ENCODE results near the gene PAPPA2. TPM values are rescaled to one million over a fixed set of nuclear protein-coding genes. Genes with fewer than 3 reads are reported as not detected.

PAPPA2 gene
- total and polyA plus RNA-seq, 9 donors = 0.45 to 5.1 (median 0.56) TPM

DNA sequence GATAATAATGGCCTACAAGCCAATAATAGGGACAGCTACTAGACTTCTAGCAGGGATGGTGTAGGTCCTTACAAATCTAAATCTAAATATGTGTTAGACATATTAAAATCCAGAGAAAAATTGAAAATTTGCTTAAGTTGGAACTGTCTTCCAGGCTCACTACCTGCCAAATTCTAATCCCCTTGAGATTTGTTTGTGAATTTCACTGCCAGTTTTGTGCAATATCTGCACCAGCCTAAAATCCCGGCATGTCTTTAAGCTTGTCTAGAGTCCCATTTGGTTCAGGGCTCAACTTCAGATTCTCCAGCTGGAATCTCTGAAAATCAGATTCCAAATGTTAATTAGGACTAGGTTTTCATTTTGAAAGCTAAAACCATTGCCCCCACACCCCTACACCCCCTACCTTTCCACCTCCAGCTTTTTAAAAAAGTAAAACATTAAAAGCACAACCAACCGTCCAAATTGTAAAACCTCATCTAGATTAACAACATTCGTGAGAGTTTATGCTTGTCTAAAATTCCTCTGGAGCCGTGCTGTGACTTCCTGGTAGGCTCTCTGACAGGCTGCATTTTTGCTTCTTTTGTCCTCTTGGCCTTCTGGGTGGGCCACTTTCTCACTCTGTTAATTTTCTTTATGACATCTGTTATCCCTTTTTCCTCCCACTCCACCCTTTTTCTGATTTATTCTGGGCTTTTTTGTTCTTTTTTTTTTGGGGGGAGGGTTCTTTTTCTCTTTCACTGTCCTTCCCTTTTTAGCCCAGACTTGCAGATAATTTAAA is 348.7 kb downstream of the PAPPA2 start:
- no peaks in the 10 kb centered on the region for H3K4me1 ChIP-seq (ENCODE audit: control insufficient read depth, insufficient read depth, low read length)
- WGBS (ENCODE audit: insufficient coverage) = 20% methylated on average over 2 of the region's 4 CpGs
- H3K4me3 ChIP-seq (ENCODE audit: low read length) = no peak overlapping the region
- DNase-seq = peak; percentile 53
- H3K27ac ChIP-seq (ENCODE audit: low read length) = peak overlapping the region; percentile 13
- H3K27me3 ChIP-seq (ENCODE audit: control insufficient read depth, insufficient read depth, low read length) = no peaks in the 10 kb centered on the region
- no peaks in the 10 kb centered on the region for H3K36me3 ChIP-seq (ENCODE audit: control insufficient read depth, insufficient read depth, low read length)
- H3K9me3 ChIP-seq (replicated peaks; ENCODE audit: control insufficient read depth, low read depth, low read length) = no peaks in the 10 kb centered on the region

DNA sequence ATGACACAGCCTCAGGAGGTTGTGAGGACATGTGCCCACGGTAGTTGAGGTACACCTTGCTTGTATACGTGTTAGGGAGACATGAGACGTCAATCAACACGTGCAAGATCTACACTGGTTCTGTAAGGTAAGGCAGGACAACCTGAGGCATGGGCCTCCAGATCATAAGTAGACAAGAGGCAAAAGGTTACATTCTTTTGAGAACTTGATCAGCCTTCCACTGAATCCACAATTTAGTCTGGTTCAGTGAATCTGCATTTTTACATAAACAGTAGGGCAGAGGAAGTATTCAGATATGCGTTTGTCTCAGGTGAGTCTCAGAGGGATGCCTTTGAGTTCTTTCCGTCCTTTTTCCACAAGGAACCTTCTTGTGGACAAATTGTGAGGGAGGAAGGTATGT is 352.6 kb downstream of the PAPPA2 start:
- Histone ChIP-seq H3K4me1 (ENCODE audit: control insufficient read depth, insufficient read depth, low read length) (peaks cover 11% of the 10 kb centered on the region), H3K27me3 (ENCODE audit: control insufficient read depth, insufficient read depth, low read length) (no peaks in the 10 kb centered on the region), H3K27ac (ENCODE audit: low read length) (no peak overlapping the region), H3K36me3 (ENCODE audit: control insufficient read depth, insufficient read depth, low read length) (no peaks in the 10 kb centered on the region), H3K4me3 (ENCODE audit: low read length) (no peak overlapping the region), H3K9me3 (replicated peaks; ENCODE audit: control insufficient read depth, low read depth, low read length) (no peaks in the 10 kb centered on the region)
- no peak for DNase-seq
- 89% methylated on average over 4 of the region's 6 CpGs for WGBS (ENCODE audit: insufficient coverage)

DNA sequence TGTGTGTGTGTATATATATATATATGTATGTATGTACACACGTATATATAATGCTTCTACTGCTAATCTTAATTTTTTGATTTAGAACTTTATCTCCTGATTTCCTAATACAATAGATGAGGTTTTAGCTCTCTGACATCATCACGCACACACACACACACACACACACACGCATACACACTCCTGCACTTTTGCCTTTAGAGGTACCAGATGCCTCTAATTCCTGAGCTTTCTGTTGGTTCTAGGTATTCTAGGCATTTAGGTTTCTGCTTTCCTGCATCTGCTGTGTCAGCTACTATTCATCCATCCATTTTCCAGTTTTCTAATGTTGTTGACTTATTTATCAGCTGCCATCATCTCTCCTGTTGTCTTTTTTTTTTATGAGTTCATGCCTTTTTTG is 353.3 kb downstream of the PAPPA2 start:
- no peak overlapping the region for H3K4me3 ChIP-seq (ENCODE audit: low read length)
- 71% methylated on average over 1 of the region's 3 CpGs for WGBS (ENCODE audit: insufficient coverage)
- no peaks in the 10 kb centered on the region for H3K27me3 ChIP-seq (ENCODE audit: control insufficient read depth, insufficient read depth, low read length)
- DNase-seq = no peak
- H3K36me3 ChIP-seq (ENCODE audit: control insufficient read depth, insufficient read depth, low read length) = no peaks in the 10 kb centered on the region
- peaks cover 11% of the 10 kb centered on the region for H3K4me1 ChIP-seq (ENCODE audit: control insufficient read depth, insufficient read depth, low read length)
- H3K27ac ChIP-seq (ENCODE audit: low read length) = no peak overlapping the region
- H3K9me3 ChIP-seq (replicated peaks; ENCODE audit: control insufficient read depth, low read depth, low read length) = no peaks in the 10 kb centered on the region

DNA sequence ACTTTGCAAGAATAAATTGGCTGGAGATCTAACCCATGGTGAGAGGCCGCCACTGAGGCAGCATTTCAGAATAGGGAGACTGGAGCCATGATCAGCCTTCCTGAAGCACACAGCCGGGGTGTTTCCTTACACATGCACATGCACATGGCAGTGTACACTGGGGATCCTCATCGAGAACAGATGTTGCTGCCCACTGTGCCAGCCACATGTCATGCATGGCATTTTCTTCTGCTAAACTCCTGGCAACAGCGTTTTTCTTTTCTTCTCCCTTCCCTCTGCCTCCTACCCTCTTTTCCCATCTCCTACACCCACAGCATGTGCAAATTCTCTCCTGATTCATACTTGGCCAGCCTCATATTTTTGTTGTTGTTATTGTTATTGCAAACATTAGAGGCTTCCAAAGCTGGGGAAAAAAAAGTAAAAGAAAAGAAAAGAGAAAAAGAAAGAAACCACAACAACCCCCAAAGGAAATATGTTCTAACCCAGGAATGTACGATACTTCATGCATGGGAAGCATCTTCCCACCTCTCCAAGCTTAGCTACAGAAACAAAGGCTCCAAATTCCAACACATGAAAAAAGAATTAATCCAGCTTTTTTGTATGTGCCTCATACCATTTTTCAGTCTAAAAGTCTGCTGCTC is 357.5 kb downstream of the PAPPA2 start:
- Histone ChIP-seq H3K4me1 (ENCODE audit: control insufficient read depth, insufficient read depth, low read length) (peaks cover 11% of the 10 kb centered on the region), H3K27ac (ENCODE audit: low read length) (peak overlapping the region; percentile 61), H3K4me3 (ENCODE audit: low read length) (no peak overlapping the region), H3K27me3 (ENCODE audit: control insufficient read depth, insufficient read depth, low read length) (no peaks in the 10 kb centered on the region), H3K36me3 (ENCODE audit: control insufficient read depth, insufficient read depth, low read length) (no peaks in the 10 kb centered on the region), H3K9me3 (replicated peaks; ENCODE audit: control insufficient read depth, low read depth, low read length) (no peaks in the 10 kb centered on the region)
- WGBS (ENCODE audit: insufficient coverage) = 42% methylated on average over 4 of the region's 5 CpGs
- peak; percentile 79 for DNase-seq

DNA sequence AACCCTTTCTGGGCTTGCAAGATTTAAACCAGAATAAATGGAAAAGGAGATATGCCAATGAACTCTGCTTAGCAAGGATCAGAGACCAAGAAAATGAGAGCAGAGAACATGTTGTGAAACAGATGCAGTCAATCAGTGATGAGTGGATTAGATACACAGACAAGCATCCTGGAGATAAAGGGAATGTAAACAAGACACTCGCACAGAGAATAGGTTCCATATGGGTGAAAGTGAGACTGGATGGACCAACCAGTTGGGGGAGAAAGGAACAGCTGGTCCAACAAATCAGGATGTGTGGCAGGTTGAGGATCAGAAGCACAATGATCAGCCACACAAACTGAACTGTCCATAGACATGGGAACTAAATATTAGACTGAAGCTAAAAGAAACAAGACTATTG is 363.3 kb downstream of the PAPPA2 start:
- Histone ChIP-seq H3K9me3 (replicated peaks; ENCODE audit: control insufficient read depth, low read depth, low read length) (no peaks in the 10 kb centered on the region), H3K27ac (ENCODE audit: low read length) (no peak overlapping the region), H3K4me1 (ENCODE audit: control insufficient read depth, insufficient read depth, low read length) (no peaks in the 10 kb centered on the region), H3K36me3 (ENCODE audit: control insufficient read depth, insufficient read depth, low read length) (no peaks in the 10 kb centered on the region), H3K4me3 (ENCODE audit: low read length) (no peak overlapping the region), H3K27me3 (ENCODE audit: control insufficient read depth, insufficient read depth, low read length) (no peaks in the 10 kb centered on the region)
- 0% methylated on average over 1 of the region's 1 CpG for WGBS (ENCODE audit: insufficient coverage)
- DNase-seq = no peak

DNA sequence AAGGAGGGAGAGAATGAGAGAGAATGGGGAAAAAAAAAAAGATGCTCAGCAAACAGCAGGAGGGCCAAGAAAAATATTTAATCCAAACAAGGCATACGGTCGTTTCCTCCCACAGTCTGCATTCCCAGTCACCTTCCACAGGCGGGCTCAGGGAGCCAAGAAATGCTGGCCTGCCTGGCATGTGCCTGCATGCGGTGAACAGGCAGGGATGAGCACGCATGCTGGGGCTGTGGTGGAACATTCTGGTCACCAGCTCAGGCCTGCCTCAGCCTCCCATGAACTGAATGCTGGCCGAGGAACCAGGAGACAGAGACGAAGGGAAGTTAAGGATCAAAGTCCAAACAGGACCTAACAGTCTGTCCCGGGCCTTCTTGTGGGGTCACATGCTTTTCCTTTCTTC is 366.3 kb downstream of the PAPPA2 start:
- Histone ChIP-seq H3K36me3 (ENCODE audit: control insufficient read depth, insufficient read depth, low read length) (no peaks in the 10 kb centered on the region), H3K27ac (ENCODE audit: low read length) (no peak overlapping the region), H3K27me3 (ENCODE audit: control insufficient read depth, insufficient read depth, low read length) (no peaks in the 10 kb centered on the region), H3K4me3 (ENCODE audit: low read length) (no peak overlapping the region), H3K9me3 (replicated peaks; ENCODE audit: control insufficient read depth, low read depth, low read length) (no peaks in the 10 kb centered on the region), H3K4me1 (ENCODE audit: control insufficient read depth, insufficient read depth, low read length) (no peaks in the 10 kb centered on the region)
- no peak for DNase-seq
- WGBS (ENCODE audit: insufficient coverage) = 55% methylated on average over 5 of the region's 8 CpGs

DNA sequence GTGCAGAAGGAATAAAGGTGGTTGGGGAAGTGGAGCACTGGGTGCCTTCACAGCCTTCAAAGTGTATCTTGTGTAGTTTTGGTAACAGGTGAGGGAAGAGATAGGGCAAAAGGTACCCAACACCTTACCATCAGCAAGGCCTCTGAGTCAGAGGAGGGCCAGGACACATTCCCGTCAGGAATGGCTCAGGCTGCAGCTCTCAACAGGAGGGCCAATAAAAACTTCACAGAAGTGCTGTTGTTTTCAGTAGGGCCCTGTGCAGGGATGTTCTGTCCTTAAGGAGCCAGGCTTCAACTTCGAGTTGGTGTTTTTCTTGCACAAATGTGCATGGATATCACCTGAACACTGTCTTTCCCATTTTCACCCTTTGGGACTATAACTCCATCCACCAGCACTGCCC is 368.2 kb downstream of the PAPPA2 start:
- Histone ChIP-seq H3K27ac (ENCODE audit: low read length) (no peak overlapping the region), H3K9me3 (replicated peaks; ENCODE audit: control insufficient read depth, low read depth, low read length) (no peaks in the 10 kb centered on the region), H3K4me1 (ENCODE audit: control insufficient read depth, insufficient read depth, low read length) (no peaks in the 10 kb centered on the region), H3K27me3 (ENCODE audit: control insufficient read depth, insufficient read depth, low read length) (no peaks in the 10 kb centered on the region), H3K36me3 (ENCODE audit: control insufficient read depth, insufficient read depth, low read length) (no peaks in the 10 kb centered on the region), H3K4me3 (ENCODE audit: low read length) (no peak overlapping the region)
- no peak for DNase-seq
- WGBS (ENCODE audit: insufficient coverage) = 45% methylated on average over 2 of the region's 2 CpGs

DNA sequence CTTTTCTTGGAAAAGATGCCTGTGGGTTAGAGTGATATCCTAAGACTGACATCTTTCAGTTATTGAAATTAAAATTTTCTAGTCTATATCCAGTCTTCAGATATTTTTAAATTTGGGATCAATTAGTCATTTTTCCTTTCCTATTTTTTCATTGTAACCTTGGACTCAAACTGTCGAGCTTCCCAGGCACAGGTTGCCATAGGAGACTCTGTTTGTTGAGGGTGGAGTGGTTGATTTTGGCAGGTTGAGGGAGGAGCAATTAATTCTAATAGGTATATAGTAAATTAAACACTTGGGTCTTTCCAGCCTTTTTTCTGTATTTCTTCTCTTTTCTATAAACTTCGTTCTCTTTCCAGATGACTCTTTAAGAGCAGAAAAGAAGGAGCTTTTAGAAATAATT is 374.7 kb downstream of the PAPPA2 start:
- no peak overlapping the region for H3K27ac ChIP-seq (ENCODE audit: low read length)
- WGBS (ENCODE audit: insufficient coverage) = no CpG with 5 or more reads among the region's 2 CpGs
- no peak overlapping the region for H3K4me3 ChIP-seq (ENCODE audit: low read length)

DNA sequence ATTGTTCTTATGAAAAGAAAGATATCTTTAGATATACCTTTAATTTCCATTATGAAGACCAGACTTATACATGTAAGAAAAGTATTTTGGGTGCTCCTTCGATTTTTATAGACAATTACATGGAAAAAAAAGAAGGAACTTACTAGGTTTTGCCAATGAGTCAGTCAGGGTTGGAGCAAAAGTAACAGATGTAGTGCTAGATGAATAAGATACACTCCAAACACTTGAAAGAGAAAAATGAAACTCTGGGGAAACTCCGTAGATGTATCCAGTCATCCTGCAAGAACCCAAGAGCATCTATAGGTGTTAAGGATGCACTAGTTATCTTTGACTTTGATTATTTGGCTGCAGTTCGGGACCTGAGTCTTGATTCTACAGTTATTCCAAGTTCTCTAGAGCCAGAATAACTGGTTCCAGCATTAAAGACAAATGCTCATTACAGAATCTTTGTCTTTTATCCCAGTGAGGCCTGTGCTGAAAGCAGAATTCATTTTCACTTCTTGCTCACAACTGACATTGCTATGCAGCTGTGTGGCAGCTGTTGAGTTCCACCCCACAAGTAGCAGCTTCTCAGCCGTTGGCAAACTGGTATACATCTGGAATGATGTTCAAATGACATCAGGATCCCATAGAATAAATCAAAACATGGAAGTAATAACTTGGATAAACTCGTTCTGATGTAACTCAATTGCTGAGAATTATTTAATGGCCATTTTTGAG is 375.5 kb downstream of the PAPPA2 start:
- no peaks in the 10 kb centered on the region for H3K36me3 ChIP-seq (ENCODE audit: control insufficient read depth, insufficient read depth, low read length)
- WGBS (ENCODE audit: insufficient coverage) = 17% methylated on average over 1 of the region's 5 CpGs
- H3K4me3 ChIP-seq (ENCODE audit: low read length) = no peak overlapping the region
- H3K4me1 ChIP-seq (ENCODE audit: control insufficient read depth, insufficient read depth, low read length) = peaks cover 8% of the 10 kb centered on the region
- H3K27ac ChIP-seq (ENCODE audit: low read length) = no peak overlapping the region
- DNase-seq = peak; percentile 51
- no peaks in the 10 kb centered on the region for H3K9me3 ChIP-seq (replicated peaks; ENCODE audit: control insufficient read depth, low read depth, low read length)
- no peaks in the 10 kb centered on the region for H3K27me3 ChIP-seq (ENCODE audit: control insufficient read depth, insufficient read depth, low read length)

More for the DNA sequence above, 374.7 kb downstream of the PAPPA2 start:
- no peaks in the 10 kb centered on the region for H3K9me3 ChIP-seq (replicated peaks; ENCODE audit: control insufficient read depth, low read depth, low read length)
- no peaks in the 10 kb centered on the region for H3K27me3 ChIP-seq (ENCODE audit: control insufficient read depth, insufficient read depth, low read length)
- no peak for DNase-seq
- no peaks in the 10 kb centered on the region for H3K36me3 ChIP-seq (ENCODE audit: control insufficient read depth, insufficient read depth, low read length)
- peaks cover 5% of the 10 kb centered on the region for H3K4me1 ChIP-seq (ENCODE audit: control insufficient read depth, insufficient read depth, low read length)

DNA sequence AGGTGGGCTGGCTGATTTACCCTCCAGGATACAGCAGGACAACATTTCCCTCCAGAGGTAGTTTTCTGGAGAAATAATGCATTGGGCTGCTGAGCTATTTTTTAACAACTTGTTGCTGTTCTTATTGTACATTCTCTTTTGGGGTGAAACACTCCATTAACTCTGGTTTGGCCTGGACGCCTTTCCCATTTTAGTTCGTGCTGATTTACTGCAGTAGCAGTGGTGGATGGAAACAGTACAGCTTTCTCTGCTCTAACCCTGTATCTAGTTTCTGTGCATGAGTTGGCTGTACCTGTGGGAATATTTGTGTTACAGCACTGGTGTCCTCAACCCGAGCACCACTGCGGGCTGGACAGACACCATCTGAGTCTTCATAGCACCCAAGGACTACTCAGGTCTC is 376.2 kb downstream of the PAPPA2 start:
- no peaks in the 10 kb centered on the region for H3K36me3 ChIP-seq (ENCODE audit: control insufficient read depth, insufficient read depth, low read length)
- H3K27ac ChIP-seq (ENCODE audit: low read length) = no peak overlapping the region
- no peak overlapping the region for H3K4me3 ChIP-seq (ENCODE audit: low read length)
- no CpG with 5 or more reads among the region's 4 CpGs for WGBS (ENCODE audit: insufficient coverage)
- no peaks in the 10 kb centered on the region for H3K27me3 ChIP-seq (ENCODE audit: control insufficient read depth, insufficient read depth, low read length)
- H3K9me3 ChIP-seq (replicated peaks; ENCODE audit: control insufficient read depth, low read depth, low read length) = no peaks in the 10 kb centered on the region
- H3K4me1 ChIP-seq (ENCODE audit: control insufficient read depth, insufficient read depth, low read length) = peaks cover 10% of the 10 kb centered on the region
- no peak for DNase-seq
